SK-N-SH (cell line): ENCODE data around the gene NSD1. TPM values are rescaled to one million over a fixed set of nuclear protein-coding genes. Genes with fewer than 3 reads are reported as not detected.

Source experiments
- CTCF ChIA-PET: fragments of 300-600, 350-600 bp; formaldehyde crosslinking; extraction: SDS; loops from one replicate; lab custom pipeline; 2021; lab: Yijun Ruan, JAX
- POLR2A ChIA-PET: fragments of 350-600 bp; sonication (Branson Sonifier 250); formaldehyde crosslinking; extraction: SDS; loops from one replicate; lab custom pipeline; 2020; ENCODE audit warnings: antibody characterized with exemption, inconsistent platforms; lab: Yijun Ruan, JAX
- DNase-seq: peaks from one replicate; pipeline ENCODE4 v3.0.0; 2012
- H2AFZ ChIP-seq: fragments of 200-600 bp; sonication (generic); 2 replicates; pipeline ENCODE4 v1.8.1; 2016; ENCODE audit warnings: antibody characterized with exemption, mild to moderate bottlenecking, low read depth
- H3F3A ChIP-seq: fragments of 200-600 bp; sonication (generic); replicated peaks from 2 replicates; pipeline ENCODE3; 2016; ENCODE audit warnings: antibody characterized with exemption, mild to moderate bottlenecking; ENCODE audit not compliant: insufficient read depth
- H3K27ac ChIP-seq, 2 experiments: fragments of 200-500 bp in 1 of 2; fragments of 200-600 bp in 1 of 2; sonication (Bioruptor generic) in 1 of 2; sonication (generic), shearing (Covaris generic) in 1 of 2; 2 replicates each; pipeline versions ENCODE4 v1.5.1 to v1.6.1; 2014 to 2016; ENCODE audit warnings: low read depth in 2 of 2, inconsistent platforms in 1 of 2, low read length in 1 of 2, mild to moderate bottlenecking in 1 of 2, mixed read lengths in 1 of 2
- H3K27me3 ChIP-seq: fragments of 200-600 bp; sonication (generic), shearing (Covaris generic); 2 replicates; pipeline ENCODE4 v1.6.1; 2016; ENCODE audit warnings: mixed run types; ENCODE audit not compliant: insufficient read depth
- H3K36me3 ChIP-seq, 2 experiments: fragments of 200-500 bp in 1 of 2; fragments of 200-600 bp in 1 of 2; sonication (Bioruptor generic) in 1 of 2; sonication (generic) in 1 of 2; replicated peaks in 1 of 2; 2 replicates each; pipeline versions ENCODE3 to v1.5.1; 2014 to 2016; ENCODE audit warnings: low read length in 1 of 2, mild to moderate bottlenecking in 1 of 2; ENCODE audit not compliant: insufficient read depth in 2 of 2, control insufficient read depth in 1 of 2
- H3K4me1 ChIP-seq, 2 experiments: fragments of 200-500 bp in 1 of 2; fragments of 200-600 bp in 1 of 2; sonication (Bioruptor generic) in 1 of 2; sonication (generic), shearing (Covaris generic) in 1 of 2; 2 replicates each; pipeline versions ENCODE4 v1.5.1 to v1.6.1; 2014 to 2016; ENCODE audit warnings: low read depth in 1 of 2, low read length in 1 of 2, mixed run types in 1 of 2; ENCODE audit not compliant: insufficient read depth in 2 of 2, control insufficient read depth in 1 of 2
- H3K4me2 ChIP-seq: fragments of 200-600 bp; sonication (generic), shearing (Covaris generic); 2 replicates; pipeline ENCODE4 v1.6.1; 2017; ENCODE audit warnings: mixed run types
- H3K4me3 ChIP-seq, 2 experiments: fragments of 200-500 bp in 1 of 2; fragments of 200-600 bp in 1 of 2; sonication (Bioruptor generic) in 1 of 2; sonication (generic), shearing (Covaris generic) in 1 of 2; 2 replicates each; pipeline versions ENCODE4 v1.5.1 to v1.8.1; 2014 to 2016; ENCODE audit warnings: low read depth in 2 of 2, inconsistent platforms in 1 of 2, low read length in 1 of 2, mild to moderate bottlenecking in 1 of 2, mixed read lengths in 1 of 2, moderate library complexity in 1 of 2
- H3K79me2 ChIP-seq: fragments of 200-600 bp; sonication (generic); 2 replicates; pipeline ENCODE4 v1.8.1; 2017; ENCODE audit warnings: mild to moderate bottlenecking; ENCODE audit not compliant: insufficient read depth
- H3K9ac ChIP-seq: fragments of 200-600 bp; sonication (generic); 2 replicates; pipeline ENCODE4 v1.6.1; 2017; ENCODE audit warnings: mixed run types
- H3K9me2 ChIP-seq: fragments of 200-600 bp; sonication (generic); 2 replicates; pipeline ENCODE4 v1.6.1; 2017; ENCODE audit warnings: mixed run types
- H3K9me3 ChIP-seq: fragments of 200-600 bp; sonication (generic); 2 replicates; pipeline ENCODE4 v1.6.1; 2017; ENCODE audit warnings: mixed run types, mild to moderate bottlenecking, moderate library complexity
- H4K20me1 ChIP-seq: fragments of 200-600 bp; sonication (generic); 2 replicates; pipeline ENCODE4 v1.6.1; 2017; ENCODE audit warnings: mild to moderate bottlenecking, mixed run types; ENCODE audit not compliant: insufficient read depth
- FOXM1 ChIP-seq: IDR thresholded peaks from 2 replicates; pipeline ENCODE4 v1.4.0; 2012; ENCODE audit warnings: low read depth, mild to moderate bottlenecking
- MEF2A ChIP-seq: IDR thresholded peaks from 2 replicates; pipeline ENCODE4 v1.4.0; 2012; ENCODE audit warnings: low read depth, borderline replicate concordance
- NFIC ChIP-seq: IDR thresholded peaks from 2 replicates; pipeline ENCODE4 v1.4.0; 2012; ENCODE audit warnings: borderline replicate concordance
- NRF1 ChIP-seq: IDR thresholded peaks from 2 replicates; pipeline ENCODE4 v1.6.1; 2012; ENCODE audit warnings: low read depth, mild to moderate bottlenecking, low read length
- POLR2AphosphoS5 ChIP-seq: IDR thresholded peaks from 2 replicates; pipeline ENCODE4 v1.6.1; 2012; ENCODE audit warnings: low read depth, low read length
- RXRA ChIP-seq: IDR thresholded peaks from 2 replicates; pipeline ENCODE4 v1.4.0; 2012; ENCODE audit warnings: low read depth, mild to moderate bottlenecking, borderline replicate concordance
- SIN3A ChIP-seq: IDR thresholded peaks from 2 replicates; pipeline ENCODE4 v1.6.1; 2012; ENCODE audit warnings: low read depth, mild to moderate bottlenecking, low read length, moderate library complexity, borderline replicate concordance
- TAF1 ChIP-seq: IDR thresholded peaks from 2 replicates; pipeline ENCODE4 v1.6.1; 2012; ENCODE audit warnings: low read depth, mild to moderate bottlenecking, low read length, moderate library complexity, borderline replicate concordance
- TCF12 ChIP-seq: IDR thresholded peaks from 2 replicates; pipeline ENCODE4 v1.4.0; 2012
- YY1 ChIP-seq: IDR thresholded peaks from 2 replicates; pipeline ENCODE4 v1.4.0; 2012; ENCODE audit warnings: low read depth, mild to moderate bottlenecking
- WGBS: methylation state at CpG from one replicate; pipeline ENCODE4 v1.1.6; 2017; ENCODE audit warnings: low lambda C conversion rate; 5-methylcytosine and 5-hydroxymethylcytosine counted together
- polyA plus RNA-seq, 3 experiments: library from polyadenylated mRNA; depleted of rRNA; stranded (reverse); fragments of >200 nt; gene quantifications; 2 replicates each; pipeline ENCODE4 v1.2.3, GENCODE V29; 2012
- TF ChIP-seq, protein P1 (sequence below): IDR thresholded peaks from 2 replicates; pipeline ENCODE4 v1.4.0; 2012; ENCODE audit warnings: low read depth, borderline replicate concordance
- TF ChIP-seq, protein P2 (sequence below): fragments of 200-600 bp; sonication (generic); IDR thresholded peaks from 2 replicates; pipeline ENCODE4 v1.6.1; 2017; ENCODE audit warnings: antibody characterized with exemption, mild to moderate bottlenecking, moderate library complexity

NSD1 gene
- polyA plus RNA-seq, 1 of the 3 experiments (the other 2 are of a cell fraction), result 6.7 TPM

DNA sequence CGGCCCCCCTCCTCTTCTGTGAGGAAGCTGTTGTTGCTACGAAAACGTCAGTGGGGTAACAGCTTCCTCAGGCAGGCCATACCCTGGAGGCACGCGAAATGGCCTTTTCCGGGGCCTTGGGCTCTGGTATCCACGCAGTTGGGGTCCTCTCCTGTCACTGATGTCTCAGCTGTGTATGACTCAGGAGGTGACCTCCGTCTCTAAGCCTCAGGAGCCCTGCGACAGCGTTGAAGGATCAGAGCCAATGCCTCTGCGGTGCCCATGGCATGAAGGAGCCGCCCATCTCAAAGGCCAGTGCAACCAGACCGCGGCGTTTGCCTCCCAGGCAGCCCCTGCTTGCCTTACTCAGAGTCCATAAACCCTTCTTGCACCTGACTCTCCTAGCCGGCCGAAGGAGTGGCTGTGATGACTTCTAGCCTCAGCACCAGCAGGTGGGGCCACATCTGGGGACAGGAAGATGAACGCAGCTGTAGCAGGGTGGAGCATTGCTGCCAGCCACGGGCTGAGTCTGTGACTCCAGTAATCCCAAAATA, 179.1 kb downstream of the NSD1 start:
- H3F3A ChIP-seq, result peaks cover 15% of the 10 kb centered on the region
- 4% methylated on average over 12 of the region's 19 CpGs for WGBS
- TF ChIP-seq TAF1 (0 out of 2 replicates have a peak, but pooled peaks have one; percentile 8), TCF12 (no peak), YY1 (no peak), MEF2A (no peak), NFIC (no peak), POLR2AphosphoS5 (0 out of 2 replicates have a peak, but pooled peaks have one; percentile 8), RXRA (no peak), NRF1 (no peak), FOXM1 (no peak; the same call in 1 of the 2 replicates), SIN3A (no peak)
- TF ChIP-seq, protein P1, sequence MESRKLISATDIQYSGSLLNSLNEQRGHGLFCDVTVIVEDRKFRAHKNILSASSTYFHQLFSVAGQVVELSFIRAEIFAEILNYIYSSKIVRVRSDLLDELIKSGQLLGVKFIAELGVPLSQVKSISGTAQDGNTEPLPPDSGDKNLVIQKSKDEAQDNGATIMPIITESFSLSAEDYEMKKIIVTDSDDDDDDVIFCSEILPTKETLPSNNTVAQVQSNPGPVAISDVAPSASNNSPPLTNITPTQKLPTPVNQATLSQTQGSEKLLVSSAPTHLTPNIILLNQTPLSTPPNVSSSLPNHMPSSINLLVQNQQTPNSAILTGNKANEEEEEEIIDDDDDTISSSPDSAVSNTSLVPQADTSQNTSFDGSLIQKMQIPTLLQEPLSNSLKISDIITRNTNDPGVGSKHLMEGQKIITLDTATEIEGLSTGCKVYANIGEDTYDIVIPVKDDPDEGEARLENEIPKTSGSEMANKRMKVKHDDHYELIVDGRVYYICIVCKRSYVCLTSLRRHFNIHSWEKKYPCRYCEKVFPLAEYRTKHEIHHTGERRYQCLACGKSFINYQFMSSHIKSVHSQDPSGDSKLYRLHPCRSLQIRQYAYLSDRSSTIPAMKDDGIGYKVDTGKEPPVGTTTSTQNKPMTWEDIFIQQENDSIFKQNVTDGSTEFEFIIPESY, result no peak
- TF ChIP-seq, protein P2, sequence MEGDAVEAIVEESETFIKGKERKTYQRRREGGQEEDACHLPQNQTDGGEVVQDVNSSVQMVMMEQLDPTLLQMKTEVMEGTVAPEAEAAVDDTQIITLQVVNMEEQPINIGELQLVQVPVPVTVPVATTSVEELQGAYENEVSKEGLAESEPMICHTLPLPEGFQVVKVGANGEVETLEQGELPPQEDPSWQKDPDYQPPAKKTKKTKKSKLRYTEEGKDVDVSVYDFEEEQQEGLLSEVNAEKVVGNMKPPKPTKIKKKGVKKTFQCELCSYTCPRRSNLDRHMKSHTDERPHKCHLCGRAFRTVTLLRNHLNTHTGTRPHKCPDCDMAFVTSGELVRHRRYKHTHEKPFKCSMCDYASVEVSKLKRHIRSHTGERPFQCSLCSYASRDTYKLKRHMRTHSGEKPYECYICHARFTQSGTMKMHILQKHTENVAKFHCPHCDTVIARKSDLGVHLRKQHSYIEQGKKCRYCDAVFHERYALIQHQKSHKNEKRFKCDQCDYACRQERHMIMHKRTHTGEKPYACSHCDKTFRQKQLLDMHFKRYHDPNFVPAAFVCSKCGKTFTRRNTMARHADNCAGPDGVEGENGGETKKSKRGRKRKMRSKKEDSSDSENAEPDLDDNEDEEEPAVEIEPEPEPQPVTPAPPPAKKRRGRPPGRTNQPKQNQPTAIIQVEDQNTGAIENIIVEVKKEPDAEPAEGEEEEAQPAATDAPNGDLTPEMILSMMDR, result no peak
- peak; percentile 49 for DNase-seq
- H3K4me3 ChIP-seq, result peak overlapping the region; percentile 35 to 84; a peak in 3 of 4 replicates
- H3K27ac ChIP-seq, result peak overlapping the region; percentile 36 to 54; a peak in 3 of 4 replicates
- peaks cover 0 to 4% of the 10 kb centered on the region in 2 experiments for H3K36me3 ChIP-seq
- peak overlapping the region; percentile 85; the same call in 1 of the 2 replicates for H3K9ac ChIP-seq
- H3K79me2 ChIP-seq, result peaks cover 40% of the 10 kb centered on the region
- no peaks in the 10 kb centered on the region for H3K9me3 ChIP-seq
- H4K20me1 ChIP-seq, result peaks cover 18% of the 10 kb centered on the region
- no peaks in the 10 kb centered on the region for H3K27me3 ChIP-seq
- H2AFZ ChIP-seq, result peak overlapping the region; percentile 3; the same call in 1 of the 2 replicates
- CTCF ChIA-PET, result interaction anchor here (0.6 to 1.5 kb wide), 6 partner anchors 51 to 335 kb away, joined by 3 to 4 read pairs (median 4); no protein-coding TSS in a partner anchor
- POLR2A ChIA-PET, result interaction anchor here (0.6 to 1.3 kb wide), 2 partner anchors 191 to 198 kb away, joined by 3 read pairs; no protein-coding TSS in a partner anchor
- H3K4me1 ChIP-seq, result peaks cover 4 to 25% of the 10 kb centered on the region in 2 experiments; a peak in 1 of 4 replicates
- no peaks in the 10 kb centered on the region for H3K9me2 ChIP-seq
- peak overlapping the region; percentile 100 for H3K4me2 ChIP-seq
